Activated CD4-positive, alpha-beta memory T cell treated with anti-CD3 and anti-CD28 coated beads for 36 hours (primary cell): Measurements from ENCODE around the gene ENO2. TPM values are rescaled to one million over a fixed set of nuclear protein-coding genes. Genes with fewer than 3 reads are reported as not detected.
"Not testable (repeated sequence)": the region's sequence is repeated elsewhere in the genome, so short reads cannot be mapped to it uniquely, and the experiment has no call there.

ENCODE experiments used
- CTCF ChIA-PET: fragments of 350-600 bp; sonication (Branson Sonifier 250); formaldehyde crosslinking; loops from one replicate; lab custom pipeline; 2021; ENCODE audit warnings: antibody characterized with exemption, inconsistent platforms; lab: Charles Lee
- POLR2A ChIA-PET: fragments of 350-600 bp; sonication (Branson Sonifier 250); formaldehyde crosslinking; loops from one replicate; lab custom pipeline; 2021; ENCODE audit warnings: antibody characterized with exemption; lab: Charles Lee
- DNase-seq: peaks from one replicate; pipeline ENCODE4 v3.0.0-alpha.2; 2020
- H3K27ac Mint-ChIP-seq: one replicate; pipeline ENCODE4 v1.8.0; 2021; ENCODE audit warnings: mixed read lengths
- H3K27me3 Mint-ChIP-seq: one replicate; pipeline ENCODE4 v1.8.0; 2021; ENCODE audit warnings: mixed read lengths
- H3K36me3 Mint-ChIP-seq: one replicate; pipeline ENCODE4 v1.8.0; 2021; ENCODE audit warnings: mixed read lengths
- H3K4me1 Mint-ChIP-seq: one replicate; pipeline ENCODE4 v1.8.0; 2021; ENCODE audit warnings: low read depth, mixed read lengths
- H3K4me3 Mint-ChIP-seq: one replicate; pipeline ENCODE4 v1.8.0; 2021; ENCODE audit warnings: mild to moderate bottlenecking, mixed read lengths
- H3K9me3 Mint-ChIP-seq: one replicate; pipeline ENCODE4 v1.8.0; 2021; ENCODE audit warnings: mixed read lengths
- intact Hi-C: fragments of 100-400 bp; cut with micrococcal nuclease; formaldehyde crosslinking; loops from one replicate; pipeline ENCODE4 v1.15.1; 2023
- total RNA-seq, 2 experiments: library from RNA; stranded (reverse); gene quantifications; one replicate each; pipeline ENCODE4 v1.2.3, GENCODE V29; 2021

Gene ENO2
- total RNA-seq, 2 experiments from 2014 or later, result 185 to 193 TPM

- H3K9me3 Mint-ChIP-seq, result no peaks in the 10 kb centered on the region
- ChIA-PET POLR2A (interaction anchor here (1.0 to 5.7 kb wide), 9 partner anchors 10 to 182 kb away, joined by 3 to 59 read pairs (median 10); partner anchors contain the start of genes C12orf57, CDCA3, RNU7-1 and USP5), CTCF (interaction anchor here (1.0 to 4.1 kb wide), 12 partner anchors 11 to 118 kb away, joined by 3 to 74 read pairs (median 9); partner anchors contain the start of genes CDCA3, GNB3, MLF2 and P3H3)
- H3K36me3 Mint-ChIP-seq, result peaks cover 52% of the 10 kb centered on the region
- peak overlapping the region; percentile 89 for H3K27ac Mint-ChIP-seq
- no peaks in the 10 kb centered on the region for H3K27me3 Mint-ChIP-seq
- peak overlapping the region; percentile 87 for H3K4me3 Mint-ChIP-seq
- DNase-seq, result peak; percentile 66
- intact Hi-C loops, result loop anchor here (5.0 kb wide), 2 partner anchors 221 to 236 kb away; partner anchors contain the start of genes C1R and C1RL
- H3K4me1 Mint-ChIP-seq, result peaks cover 63% of the 10 kb centered on the region
Measured at GRCh38 chr12:6871052-6871957, 43.1 kb upstream of the ENO2 start.

- ChIA-PET POLR2A (interaction anchor here (0.6 to 5.7 kb wide), 27 partner anchors 8 to 337 kb away, joined by 3 to 59 read pairs (median 6); partner anchors contain the start of genes ATN1, C12orf57, CDCA3 and COPS7A), CTCF (interaction anchor here (0.6 to 4.1 kb wide), 46 partner anchors 10 to 407 kb away, joined by 3 to 74 read pairs (median 4); partner anchors contain the start of genes ACRBP, C12orf57, CD4 and CDCA3)
- peak overlapping the region; percentile 87 for H3K4me3 Mint-ChIP-seq
- intact Hi-C loops, result loop anchor here (1.0 to 5.0 kb wide), 8 partner anchors 19 to 235 kb away; partner anchors contain the start of genes C1R, C1RL, ENO2 and LPCAT3
- no peaks in the 10 kb centered on the region for H3K27me3 Mint-ChIP-seq
- peak overlapping the region; percentile 89 for H3K27ac Mint-ChIP-seq
- no peaks in the 10 kb centered on the region for H3K9me3 Mint-ChIP-seq
- DNase-seq, result peak; percentile 90
- peaks cover 55% of the 10 kb centered on the region for H3K4me1 Mint-ChIP-seq
- H3K36me3 Mint-ChIP-seq, result peaks cover 54% of the 10 kb centered on the region
Measured at GRCh38 chr12:6872073-6873048, 42.0 kb upstream of the ENO2 start.

DNA sequence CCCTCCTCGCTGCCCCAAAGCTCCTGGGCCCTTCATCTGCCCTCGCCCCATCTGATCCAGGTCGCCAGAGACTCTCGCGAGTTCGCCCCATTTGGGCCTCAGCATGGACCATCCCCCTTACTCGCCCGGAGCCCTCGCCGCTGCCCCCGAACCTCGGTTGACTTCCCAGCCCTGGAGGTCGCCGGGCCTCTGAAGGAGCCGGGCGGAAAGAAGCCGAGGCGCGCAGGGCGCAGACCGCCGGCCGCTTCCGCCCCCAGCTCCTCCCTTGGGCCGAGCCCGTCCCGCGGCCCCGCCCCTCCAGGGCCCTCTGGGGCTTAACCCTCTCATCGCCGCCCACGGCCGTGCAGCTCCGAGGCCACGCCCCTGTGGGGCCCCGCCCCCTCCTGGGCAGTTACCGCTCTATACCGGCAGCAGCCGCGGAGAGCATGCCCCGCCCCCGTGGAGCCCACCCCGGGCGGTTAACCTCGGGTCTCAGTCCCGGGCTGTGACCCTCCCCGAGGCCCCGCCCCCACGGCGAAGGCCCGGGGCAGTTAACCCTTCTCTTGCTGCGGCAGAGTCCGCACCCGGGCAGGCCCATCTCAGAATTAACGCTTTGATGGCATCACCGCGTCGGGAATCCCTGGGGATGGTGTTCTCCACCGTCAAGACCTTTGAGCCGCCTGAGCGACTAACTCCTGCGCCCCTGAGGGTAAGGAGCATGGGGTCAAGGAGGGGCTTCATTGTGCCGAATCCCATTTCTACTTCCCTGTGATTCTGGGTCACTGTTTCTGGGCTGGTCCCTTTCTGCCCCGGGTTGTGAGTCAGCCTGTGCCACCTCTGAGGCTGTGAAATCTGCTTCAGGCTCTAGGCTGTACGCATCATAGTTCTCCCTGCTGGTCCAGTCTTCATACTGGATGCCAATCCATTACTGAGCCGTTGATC is 41.0 kb upstream of the ENO2 start, which contains the start of gene SPSB2:
Gene SPSB2 (minus strand): TSS at position 210 of the 921 bp plus-strand sequence. CDS start 402 bp downstream, outside the sequence.
- H3K36me3 Mint-ChIP-seq, result peaks cover 49% of the 10 kb centered on the region
- POLR2A ChIA-PET, result interaction anchor here (0.6 to 5.7 kb wide), 27 partner anchors 9 to 338 kb away, joined by 3 to 59 read pairs (median 6); partner anchors contain the start of genes ATN1, C12orf57, CDCA3 and COPS7A
- H3K4me3 Mint-ChIP-seq, result peak within 1 kb of the TSS; percentile 87
- peak; percentile 99 for DNase-seq
- intact Hi-C loops, result loop anchor here (1.0 to 5.0 kb wide), 8 partner anchors 18 to 234 kb away; partner anchors contain the start of genes C1R, C1RL, ENO2 and LPCAT3
- peak within 1 kb of the TSS; percentile 89 for H3K27ac Mint-ChIP-seq
- H3K9me3 Mint-ChIP-seq, result no peaks in the 10 kb centered on the region
- H3K27me3 Mint-ChIP-seq, result no peaks in the 10 kb centered on the region
- CTCF ChIA-PET, result interaction anchor here (0.6 to 4.1 kb wide), 43 partner anchors 9 to 408 kb away, joined by 3 to 74 read pairs (median 4); partner anchors contain the start of genes ACRBP, C12orf57, CD4 and CDCA3
- H3K4me1 Mint-ChIP-seq, result peaks cover 51% of the 10 kb centered on the region

GRCh38 chr12:6874015-6874368 is 40.4 kb upstream of the ENO2 start:
- Mint-ChIP-seq H3K4me3 (peak overlapping the region; percentile 87), H3K4me1 (peaks cover 44% of the 10 kb centered on the region), H3K36me3 (peaks cover 43% of the 10 kb centered on the region), H3K27ac (peak overlapping the region; percentile 85)
- intact Hi-C loops, result loop anchor here (5.0 kb wide), 2 partner anchors 218 to 233 kb away; partner anchors contain the start of genes C1R and C1RL
- H3K9me3 Mint-ChIP-seq, DNase-seq, H3K27me3 Mint-ChIP-seq: not testable (repeated sequence)
- POLR2A ChIA-PET, result interaction anchor here (0.6 to 5.7 kb wide), 5 partner anchors 21 to 234 kb away, joined by 3 to 59 read pairs (median 7); partner anchors contain the start of genes C12orf57, CDCA3, MLF2 and RNU7-1
- CTCF ChIA-PET, result interaction anchor here (2.5 to 4.1 kb wide), 4 partner anchors 18 to 52 kb away, joined by 10 to 74 read pairs (median 38); partner anchors contain the start of genes CDCA3, LRRC23 and USP5

DNA sequence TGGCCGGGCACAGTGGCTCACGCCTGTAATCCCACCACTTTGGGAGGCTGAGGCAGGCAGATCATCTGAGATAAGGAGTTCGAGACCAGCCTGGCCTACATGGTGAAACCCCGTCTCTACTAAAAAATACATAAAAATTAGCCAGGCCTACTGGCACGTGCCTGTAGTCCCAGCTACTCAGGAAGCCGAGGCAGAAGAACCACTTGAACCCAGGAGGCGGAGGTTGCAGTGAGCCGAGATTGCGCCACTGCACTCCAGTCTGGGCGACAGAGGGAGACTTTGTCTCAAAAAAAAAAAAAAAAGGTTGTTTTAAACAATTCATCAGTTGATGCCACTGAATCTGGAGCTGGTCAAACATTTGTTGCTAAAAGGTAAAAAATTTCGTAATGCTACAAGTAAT is 34.6 kb upstream of the ENO2 start:
- H3K4me3 Mint-ChIP-seq, H3K27me3 Mint-ChIP-seq, DNase-seq, H3K27ac Mint-ChIP-seq, intact Hi-C loops, H3K9me3 Mint-ChIP-seq, H3K4me1 Mint-ChIP-seq: not testable (repeated sequence)
- POLR2A ChIA-PET, result interaction anchor here (0.6 kb wide), 1 partner anchor 119 kb away, joined by 4 read pairs; no protein-coding TSS in a partner anchor
- CTCF ChIA-PET, result interaction anchor here (0.7 to 2.0 kb wide), 2 partner anchors 11 to 15 kb away, joined by 3 to 7 read pairs; no protein-coding TSS in a partner anchor
- H3K36me3 Mint-ChIP-seq, result peaks cover 13% of the 10 kb centered on the region

- Mint-ChIP-seq H3K27me3 (no peaks in the 10 kb centered on the region), H3K9me3 (no peaks in the 10 kb centered on the region), H3K27ac (no peak overlapping the region), H3K4me3 (no peak overlapping the region), H3K36me3 (peaks cover 6% of the 10 kb centered on the region), H3K4me1 (no peaks in the 10 kb centered on the region)
- no peak for DNase-seq
- ChIA-PET CTCF (interaction anchor here (1.1 to 2.5 kb wide), 2 partner anchors 10 to 130 kb away, joined by 3 to 17 read pairs; partner anchors contain the start of genes MLF2 and SPSB2), POLR2A (interaction anchor here (1.0 to 1.9 kb wide), 2 partner anchors 11 to 30 kb away, joined by 3 to 7 read pairs; partner anchors contain the start of gene SPSB2)
- intact Hi-C loops, result no loop called here
Measured at GRCh38 chr12:6883252-6883651, 31.1 kb upstream of the ENO2 start.

GRCh38 chr12:6883683-6884082 is 30.7 kb upstream of the ENO2 start:
- POLR2A ChIA-PET, result no interaction called here
- CTCF ChIA-PET, result interaction anchor here (1.1 kb wide), 1 partner anchor 131 kb away, joined by 3 read pairs; the partner anchor contains the start of gene MLF2
- Mint-ChIP-seq H3K9me3 (no peaks in the 10 kb centered on the region), H3K27ac (no peak overlapping the region), H3K4me1 (no peaks in the 10 kb centered on the region), H3K36me3 (peaks cover 6% of the 10 kb centered on the region), H3K4me3 (no peak overlapping the region), H3K27me3 (no peaks in the 10 kb centered on the region)
- intact Hi-C loops, result no loop called here
- no peak for DNase-seq

GRCh38 chr12:6884539-6884938 is 29.8 kb upstream of the ENO2 start:
- intact Hi-C loops, result no loop called here
- Mint-ChIP-seq H3K9me3 (no peaks in the 10 kb centered on the region), H3K27me3 (no peaks in the 10 kb centered on the region), H3K36me3 (peaks cover 6% of the 10 kb centered on the region), H3K27ac (no peak overlapping the region), H3K4me1 (no peaks in the 10 kb centered on the region), H3K4me3 (no peak overlapping the region)
- DNase-seq, result no peak
- ChIA-PET CTCF (interaction anchor here (0.6 to 0.8 kb wide), 2 partner anchors 11 to 41 kb away, joined by 3 read pairs; partner anchors contain the start of gene SPSB2), POLR2A (no interaction called here)

DNA sequence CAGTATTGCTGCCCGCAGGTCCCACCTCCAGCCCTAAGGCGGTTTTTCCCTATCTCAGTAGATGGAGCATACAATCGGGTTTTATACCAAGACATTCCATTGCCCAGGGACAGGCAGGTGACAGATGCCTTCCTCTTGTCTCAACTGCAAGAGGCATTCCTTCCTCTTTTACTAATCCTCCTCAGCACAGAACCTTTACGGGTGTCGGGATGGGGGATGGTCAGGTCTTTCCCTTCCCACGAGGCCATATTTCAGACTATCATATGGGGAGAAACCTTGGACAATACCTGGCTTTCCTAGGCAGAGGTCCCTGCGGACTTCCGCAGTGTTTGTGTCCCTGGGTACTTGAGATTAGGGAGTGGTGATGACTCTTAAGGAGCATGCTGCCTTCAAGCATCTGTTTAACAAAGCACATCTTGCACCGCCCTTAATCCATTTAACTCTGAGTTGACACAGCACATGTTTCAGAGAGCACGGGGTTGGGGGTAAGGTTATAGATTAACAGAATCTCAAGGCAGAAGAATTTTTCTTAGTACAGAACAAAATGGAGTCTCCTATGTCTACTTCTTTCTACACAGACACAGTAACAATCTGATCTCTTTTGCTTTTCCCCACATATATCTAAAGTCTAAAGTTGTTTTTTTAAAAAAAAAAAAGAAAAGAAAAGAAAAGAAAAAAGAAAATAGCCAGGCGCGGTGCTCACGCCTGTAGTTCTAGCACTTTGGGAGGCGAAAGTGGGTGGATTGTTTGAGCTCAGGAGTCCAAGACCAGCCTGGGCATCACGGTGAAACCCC is 28.0 kb upstream of the ENO2 start:
- POLR2A ChIA-PET, result interaction anchor here (1.0 kb wide), 1 partner anchor 13 kb away, joined by 3 read pairs; the partner anchor contains the start of gene SPSB2
- not testable (repeated sequence) for H3K27me3 Mint-ChIP-seq

More for the DNA sequence above, 28.0 kb upstream of the ENO2 start:
- H3K4me1 Mint-ChIP-seq, intact Hi-C loops, DNase-seq, H3K4me3 Mint-ChIP-seq, H3K36me3 Mint-ChIP-seq, H3K27ac Mint-ChIP-seq, H3K9me3 Mint-ChIP-seq, CTCF ChIA-PET: not testable (repeated sequence)
